Measurements from ENCODE around the gene PTPN4. TPM values are rescaled to one million over a fixed set of nuclear protein-coding genes. Genes with fewer than 3 reads are reported as not detected.

The PTPN4 gene
- total RNA-seq, 1 donor, result 28.5 TPM

GRCh38 chr2:119827866-119828507 is 68.3 kb downstream of the PTPN4 start:
- H3K4me3 ChIP-seq (ENCODE audit: low read depth, low read length), result no peak overlapping the region
- TF ChIP-seq CTCF (IDR thresholded peaks at IDR 0.05; ENCODE audit: insufficient read depth, low read depth, low read length), result no peak
- DNase-seq (ENCODE audit: low read depth), result no peak

DNA sequence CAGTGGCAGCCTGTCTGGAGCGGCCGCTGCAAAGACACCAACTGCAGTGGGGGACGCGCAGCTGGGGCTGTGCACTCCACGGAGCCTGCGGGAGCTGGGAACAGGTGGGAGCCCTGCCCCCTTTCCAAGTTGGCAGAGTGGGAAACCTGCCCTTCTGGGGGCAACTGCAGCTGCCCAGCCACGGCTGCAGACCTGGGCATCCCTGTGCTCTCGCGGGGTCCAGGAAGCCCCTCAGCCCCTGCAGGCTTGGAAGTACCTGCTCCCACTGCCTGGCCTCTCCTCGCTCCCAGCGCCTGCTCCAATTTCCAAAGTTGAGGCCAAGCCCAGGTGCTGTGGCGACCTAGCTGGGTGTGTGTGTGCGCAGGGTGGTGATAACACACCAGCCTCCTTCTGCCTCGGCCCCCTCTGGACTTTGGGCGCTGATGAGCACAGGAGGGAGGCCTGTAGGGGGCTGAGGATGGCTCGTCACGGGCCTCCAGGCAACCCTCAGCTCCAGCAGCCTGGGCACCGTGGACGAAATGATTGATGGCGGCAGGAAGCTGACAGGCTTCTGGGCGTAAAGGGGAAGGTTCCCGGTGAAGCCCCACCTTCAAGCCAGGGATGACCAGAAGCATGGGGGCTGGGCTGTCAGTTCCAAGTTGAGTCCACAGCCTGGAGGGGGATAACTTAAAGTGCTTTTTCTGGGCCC is 76.9 kb downstream of the PTPN4 start:
- DNase-seq (ENCODE audit: low read depth), result no peak
- no peak for TF ChIP-seq CTCF (IDR thresholded peaks at IDR 0.05; ENCODE audit: insufficient read depth, low read depth, low read length)
- no peak overlapping the region for H3K4me3 ChIP-seq (ENCODE audit: low read depth, low read length)

DNA sequence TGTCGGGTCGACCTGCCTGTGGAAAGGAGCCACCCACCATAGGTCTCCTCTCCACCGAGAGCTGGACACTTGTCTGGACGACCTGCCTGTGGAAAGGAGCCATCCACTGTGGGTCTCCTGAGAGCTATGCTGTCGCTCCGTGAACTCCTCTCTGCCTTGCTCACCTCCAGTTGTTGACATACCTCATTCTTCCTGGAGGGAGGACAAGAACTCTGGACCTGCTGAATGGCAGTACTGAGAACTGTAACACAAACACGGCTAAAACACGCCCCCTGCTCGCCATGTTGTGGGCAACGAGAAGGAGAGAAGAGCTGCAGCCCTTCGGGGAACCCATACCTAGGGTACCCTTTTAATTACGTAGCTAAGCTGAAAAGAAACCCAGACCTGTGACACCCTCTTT is 77.6 kb downstream of the PTPN4 start:
- no peak for DNase-seq (ENCODE audit: low read depth)
- H3K4me3 ChIP-seq (ENCODE audit: low read depth, low read length), result no peak overlapping the region
- no peak for TF ChIP-seq CTCF (IDR thresholded peaks at IDR 0.05; ENCODE audit: insufficient read depth, low read depth, low read length)

GRCh38 chr2:119837759-119838158 is 78.0 kb downstream of the PTPN4 start:
- H3K4me3 ChIP-seq (ENCODE audit: low read depth, low read length), result no peak overlapping the region
- no peak for TF ChIP-seq CTCF (IDR thresholded peaks at IDR 0.05; ENCODE audit: insufficient read depth, low read depth, low read length)
- no peak for DNase-seq (ENCODE audit: low read depth)

GRCh38 chr2:119838179-119838578 is 78.5 kb downstream of the PTPN4 start:
- no peak for DNase-seq (ENCODE audit: low read depth)
- no peak overlapping the region for H3K4me3 ChIP-seq (ENCODE audit: low read depth, low read length)
- TF ChIP-seq CTCF (IDR thresholded peaks at IDR 0.05; ENCODE audit: insufficient read depth, low read depth, low read length), result no peak

DNA sequence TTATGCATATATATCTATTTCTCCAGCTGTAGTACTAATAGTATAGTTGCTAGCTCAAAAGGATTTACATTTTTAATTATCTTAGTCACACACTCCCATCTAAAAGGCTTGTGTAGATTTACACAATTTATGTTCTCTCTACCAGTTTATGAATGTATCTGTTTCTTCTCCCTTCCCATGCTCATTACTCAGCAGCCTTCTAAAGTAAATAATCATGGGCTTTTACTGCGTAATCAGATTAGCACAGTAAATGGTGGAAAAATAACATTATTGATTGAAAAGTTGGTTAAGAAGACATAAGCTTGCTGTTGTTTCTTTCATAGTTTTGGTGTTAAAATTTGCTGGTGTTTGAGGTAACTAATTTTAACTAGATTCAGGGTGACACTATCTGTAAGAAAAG is 81.8 kb downstream of the PTPN4 start:
- no peak for TF ChIP-seq CTCF (IDR thresholded peaks at IDR 0.05; ENCODE audit: insufficient read depth, low read depth, low read length)

More for the DNA sequence above, 81.8 kb downstream of the PTPN4 start:
- DNase-seq (ENCODE audit: low read depth), result peak; percentile 83
- no peak overlapping the region for H3K4me3 ChIP-seq (ENCODE audit: low read depth, low read length)

All from fibroblast of villous mesenchyme (primary cell).